HG02970 (cell line): ENCODE results near the gene APPBP2.
"Not testable (repeated sequence)": the region's sequence is repeated elsewhere in the genome, so short reads cannot be mapped to it uniquely, and the experiment has no call there.

Experiments
- ATAC-seq: cut with Tn5 transposase; IDR thresholded peaks from one replicate; pipeline ENCODE4 v1.9.1; 2021; ENCODE audit warnings: mild to moderate bottlenecking, moderate library complexity, moderate number of reproducible peaks; ENCODE audit not compliant: unreplicated experiment, low FRiP score

The APPBP2 gene

DNA sequence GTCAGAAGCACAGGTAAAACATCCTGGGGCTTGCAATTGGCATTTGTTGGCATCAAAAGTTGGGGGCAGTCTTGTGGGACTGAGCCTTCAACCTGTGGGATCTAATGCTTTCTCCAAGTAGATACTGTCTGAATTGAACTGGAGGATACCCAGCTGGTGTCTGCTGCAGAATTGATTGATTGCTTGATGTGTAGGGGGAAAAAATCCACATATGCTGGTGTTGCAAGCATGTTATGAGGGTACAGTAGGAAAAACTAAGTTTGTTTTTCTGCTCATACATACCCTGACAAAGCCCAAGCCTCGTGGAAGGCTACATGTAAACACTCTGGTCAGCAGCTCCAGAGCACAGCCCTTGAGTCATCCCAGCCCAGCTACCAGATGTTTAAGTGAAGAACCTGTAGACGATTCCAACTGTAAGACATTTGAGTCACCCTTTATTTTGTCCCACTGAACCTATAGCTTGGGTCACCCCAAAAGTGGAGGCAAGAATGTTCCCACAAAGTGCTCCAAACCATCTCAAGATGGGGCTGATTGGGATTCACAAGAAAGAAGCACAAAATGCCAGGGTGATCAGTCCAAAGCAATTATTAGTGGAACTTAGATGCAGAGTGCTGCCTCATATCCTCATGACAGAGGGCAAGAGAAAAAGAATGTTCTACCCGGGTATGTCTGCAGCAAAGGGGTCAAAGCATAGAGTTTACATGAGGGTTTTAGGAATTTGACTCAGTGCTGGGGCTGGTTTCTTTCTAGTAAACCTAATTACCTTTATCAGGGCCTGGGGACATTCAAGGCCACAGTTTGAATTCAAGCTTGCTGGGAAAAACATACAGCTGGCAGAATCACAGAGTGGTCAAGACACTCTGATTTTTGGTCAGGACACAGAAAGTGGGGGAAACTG, 9.6 kb upstream of the APPBP2 start:
- ATAC-seq: no peak

DNA sequence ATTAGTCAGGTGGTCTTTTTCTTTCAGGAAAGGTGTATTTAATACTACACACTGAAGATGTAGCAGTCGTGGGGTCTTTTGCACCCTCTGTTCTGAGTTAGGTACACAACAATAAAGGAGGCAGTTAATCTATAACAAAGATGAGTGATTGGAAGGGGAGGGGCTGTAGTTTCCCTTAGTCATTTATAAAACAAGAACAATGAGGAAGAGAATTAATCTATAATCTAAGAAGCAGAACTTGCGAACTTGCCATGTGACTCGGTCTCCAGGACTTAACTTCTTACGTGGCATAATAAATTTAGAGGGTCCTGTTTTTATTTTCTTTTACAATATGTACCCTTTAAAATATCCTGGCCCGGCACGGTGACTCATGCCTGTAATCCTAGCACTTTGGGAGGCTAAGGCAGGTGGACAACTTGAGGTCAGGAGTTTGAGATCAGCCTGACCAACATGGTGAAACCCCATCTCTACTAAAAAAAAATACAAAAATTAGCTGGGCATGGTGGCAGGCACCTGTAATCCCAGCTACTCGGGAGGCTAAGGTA, 8.6 kb upstream of the APPBP2 start:
- no peak for ATAC-seq

DNA sequence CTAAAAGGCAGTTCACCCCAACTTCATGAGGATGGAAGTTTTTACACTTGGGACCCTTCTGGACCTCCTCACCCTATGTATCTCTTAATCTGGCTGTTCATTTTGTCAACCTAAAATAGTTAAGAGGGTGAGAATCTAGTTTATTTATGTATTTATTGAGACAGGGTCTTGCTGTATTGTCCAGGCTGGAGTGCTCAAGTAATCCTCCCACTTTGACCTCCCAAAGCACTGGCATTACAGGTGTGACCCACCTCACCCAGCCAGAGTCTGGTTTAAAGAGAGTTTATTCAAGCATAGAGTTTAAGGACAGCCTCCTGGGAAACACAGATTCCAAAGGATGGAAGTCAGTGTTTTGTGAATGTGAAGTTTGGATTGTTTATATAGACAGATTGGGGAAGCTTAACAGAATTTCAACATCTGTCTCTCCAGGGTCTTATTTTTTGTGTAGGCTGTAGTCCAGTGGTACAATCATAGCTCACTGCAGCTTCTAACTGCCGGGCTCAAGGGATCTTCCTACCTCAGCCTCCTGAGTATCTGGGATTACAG, 8.0 kb upstream of the APPBP2 start:
- ATAC-seq: no peak

DNA sequence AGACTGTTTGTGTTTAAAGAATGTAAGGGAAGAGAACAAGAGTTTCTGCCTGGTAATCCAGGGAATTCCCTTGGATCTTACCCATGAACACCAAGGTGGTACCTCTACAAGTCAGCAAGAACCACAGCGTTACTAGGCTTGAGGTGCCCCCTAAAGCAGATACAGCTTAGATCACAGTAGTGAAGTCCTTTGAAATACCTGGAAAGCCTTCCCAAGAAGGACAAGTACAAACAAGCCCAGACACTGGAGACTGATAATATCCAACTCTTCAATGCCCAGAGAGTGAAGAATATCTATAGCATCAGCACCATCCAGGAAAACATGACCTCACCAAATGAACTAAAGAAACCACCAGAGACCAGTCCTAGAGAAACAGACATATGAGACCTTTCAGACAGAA, 3.8 kb upstream of the APPBP2 start:
- ATAC-seq: no peak

DNA sequence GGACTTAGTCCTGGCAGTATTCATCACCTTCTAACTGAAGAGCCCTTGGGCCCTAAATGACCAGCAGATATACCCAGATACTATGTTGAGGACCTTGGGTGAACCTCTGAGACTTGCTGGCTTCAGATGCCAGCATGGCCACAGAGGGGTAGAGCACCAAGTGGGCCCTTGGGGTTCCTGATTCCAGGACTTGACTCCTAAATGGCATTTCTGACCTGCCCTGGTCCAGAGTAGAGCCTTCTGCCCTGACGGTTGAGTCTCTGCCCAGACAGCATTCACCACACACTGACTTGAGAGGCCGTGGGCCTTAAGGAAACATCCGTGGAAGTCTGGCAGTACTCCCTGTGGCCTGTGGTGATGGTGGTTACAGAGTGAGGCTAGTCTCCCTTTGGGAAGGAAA, 2.8 kb upstream of the APPBP2 start:
- no peak for ATAC-seq

DNA sequence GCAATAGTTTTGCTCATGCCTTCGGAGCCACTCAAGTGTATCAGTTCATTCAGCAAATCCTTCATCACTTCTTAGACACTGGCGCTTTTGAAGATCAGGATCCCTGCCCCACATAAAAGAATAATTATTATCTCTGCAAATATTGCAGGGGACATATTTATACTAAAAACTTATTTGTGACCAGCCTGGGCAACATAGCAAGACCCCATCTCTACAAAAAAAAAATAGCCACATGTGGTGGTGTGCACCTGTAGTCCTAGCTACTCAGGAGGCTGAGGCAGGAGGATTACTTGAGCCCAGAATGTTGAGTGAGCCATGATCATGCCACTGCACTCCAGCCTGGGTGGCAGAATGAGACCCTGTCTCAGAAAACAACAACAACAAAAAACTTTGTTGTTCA, 1.7 kb upstream of the APPBP2 start:
- ATAC-seq: no peak

DNA sequence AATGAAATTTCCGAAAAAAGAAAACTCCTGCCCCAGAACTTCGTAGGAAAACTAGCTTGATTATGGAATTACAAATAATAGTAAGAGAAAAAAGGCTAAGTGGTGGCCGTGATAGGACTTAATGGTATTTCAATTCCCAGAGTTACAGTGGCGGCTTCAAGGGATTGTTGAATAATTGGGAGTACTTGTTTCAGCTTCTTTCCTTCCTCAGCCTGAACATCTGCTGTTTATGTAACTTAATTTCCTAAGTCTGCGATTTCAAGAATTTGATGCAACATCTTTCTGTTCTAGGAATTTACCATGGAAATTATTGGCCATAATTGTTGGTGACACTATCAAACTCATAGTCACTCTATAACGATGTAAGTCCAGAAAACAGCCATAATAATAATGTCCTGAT, 684 bp upstream of the APPBP2 start:
- no peak for ATAC-seq

DNA sequence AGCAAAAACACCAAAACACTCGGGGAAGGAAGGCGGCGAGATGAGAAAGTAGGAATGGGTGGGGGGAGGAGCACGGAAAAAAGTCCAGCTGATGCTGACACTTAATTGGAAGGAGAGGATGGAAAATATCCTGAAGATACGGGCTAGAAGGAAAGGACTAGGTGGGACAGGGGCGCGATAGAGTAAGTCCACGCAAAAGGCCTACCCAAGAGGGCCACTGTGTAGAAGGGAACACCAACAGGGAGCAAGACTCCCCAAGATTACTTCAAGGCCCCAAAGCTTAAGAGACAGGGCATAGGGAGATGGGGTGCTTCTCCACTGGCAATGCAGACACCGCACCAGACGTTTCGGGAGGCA, 736 bp downstream of the APPBP2 start:
- ATAC-seq: no peak

DNA sequence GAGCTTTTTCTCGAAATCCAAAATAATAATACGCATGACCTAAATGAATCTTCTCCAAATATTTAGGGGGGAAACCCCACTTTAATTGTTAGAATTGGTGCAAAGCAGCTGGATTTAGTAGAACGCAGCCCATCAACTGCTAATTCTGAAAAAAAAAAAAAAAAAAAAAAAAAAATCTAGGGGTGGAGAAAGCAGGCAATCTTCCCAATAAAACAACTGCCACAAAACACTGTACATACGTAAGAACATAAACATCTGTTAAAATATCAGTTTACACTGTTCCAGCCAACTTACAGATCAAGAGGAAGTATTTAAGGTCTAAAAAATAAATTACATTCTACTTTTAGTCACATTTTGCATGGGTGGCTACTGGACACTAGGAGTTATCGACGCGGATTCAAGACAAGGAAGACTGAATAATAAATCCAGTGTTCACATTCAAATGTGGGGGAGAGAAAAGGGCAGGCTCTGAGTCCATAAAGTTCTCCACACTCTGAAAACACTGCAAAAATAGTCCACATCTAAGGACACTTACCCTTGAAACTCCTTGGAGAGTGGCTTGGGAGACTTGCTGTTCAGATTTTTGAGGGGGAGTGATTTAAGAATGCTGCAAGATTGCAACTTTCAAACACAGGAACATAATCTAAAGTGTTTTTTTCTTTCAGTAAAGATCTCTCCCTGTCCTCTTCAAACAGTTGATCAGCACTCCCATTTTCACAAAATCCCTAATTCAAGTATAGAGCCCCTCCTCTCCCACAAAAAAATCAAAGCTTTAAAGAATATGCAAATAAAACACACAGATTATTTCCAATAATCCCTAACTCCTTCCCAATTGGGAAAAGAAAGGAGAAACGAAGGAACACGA, 1.3 kb downstream of the APPBP2 start:
- ATAC-seq: no peak

DNA sequence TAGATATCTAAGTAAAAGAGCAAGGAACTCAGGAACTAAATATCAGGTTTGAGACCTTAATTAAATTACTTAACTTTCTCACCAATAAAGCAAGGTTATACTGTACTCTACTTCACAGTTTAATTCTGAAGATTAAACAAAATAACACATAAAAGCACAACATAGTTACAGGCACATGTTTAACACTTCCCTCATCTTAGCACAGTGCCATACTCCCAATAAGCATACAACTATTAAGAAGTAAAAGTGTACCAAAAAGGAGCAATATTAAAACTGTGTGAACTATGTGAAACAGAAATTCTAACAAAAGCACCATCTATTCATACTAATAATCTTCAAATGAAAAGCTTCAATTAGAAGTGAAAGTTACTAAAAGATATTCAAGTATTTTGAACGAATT, 2.2 kb downstream of the APPBP2 start:
- ATAC-seq: no peak

DNA sequence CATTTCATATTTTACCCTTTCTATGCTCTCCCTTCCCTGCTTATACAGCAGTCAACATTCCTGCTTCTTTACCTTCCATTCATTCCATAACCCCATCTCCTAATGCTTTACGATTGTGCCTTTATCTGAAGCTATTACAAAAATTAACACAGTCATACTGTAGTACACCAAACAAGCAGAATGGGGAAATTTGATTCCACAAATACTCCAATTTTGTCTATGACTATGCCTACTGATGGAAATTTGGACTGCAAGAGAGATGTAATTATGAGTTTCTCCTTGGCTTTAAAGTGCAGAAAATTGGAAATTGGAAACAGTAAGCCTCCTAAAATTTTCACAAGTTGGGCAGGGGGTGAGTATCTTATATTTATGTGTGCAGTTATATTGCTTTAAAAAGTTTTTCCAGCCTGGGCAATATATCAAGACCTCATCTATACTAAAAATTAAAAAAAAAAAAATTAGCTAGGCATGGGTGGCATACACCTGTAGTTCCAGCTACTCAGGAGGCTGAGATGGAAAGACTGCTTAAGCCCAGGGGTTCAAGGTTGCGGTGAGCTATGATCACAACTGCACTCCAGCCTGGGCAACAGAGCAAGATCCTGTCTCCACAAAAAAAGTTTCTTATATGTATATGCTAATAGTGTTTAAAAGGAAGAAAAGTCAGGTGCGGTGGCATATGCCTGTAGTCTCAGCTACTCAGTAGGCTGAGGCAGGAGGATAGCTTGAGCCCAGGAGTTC, 3.0 kb downstream of the APPBP2 start:
- ATAC-seq: no peak

DNA sequence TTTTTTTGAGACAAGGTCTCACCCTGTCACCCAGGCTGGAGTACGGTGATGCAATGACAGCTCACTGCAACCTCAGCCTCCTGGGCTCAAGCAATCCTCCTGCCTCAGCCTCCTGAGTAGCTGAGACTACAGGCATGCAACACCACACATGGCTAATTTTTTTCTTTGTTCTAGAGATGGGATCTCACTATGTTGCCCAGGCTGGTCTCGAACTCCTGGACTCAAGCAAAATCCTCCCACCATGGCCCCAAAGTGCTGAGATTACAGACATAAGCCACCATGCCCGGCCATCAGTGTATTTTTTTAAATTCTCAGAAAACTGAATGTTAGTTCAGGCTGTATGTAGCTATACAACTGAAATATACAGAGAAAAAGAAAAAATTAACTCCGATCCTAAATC, 6.2 kb downstream of the APPBP2 start:
- no peak for ATAC-seq

DNA sequence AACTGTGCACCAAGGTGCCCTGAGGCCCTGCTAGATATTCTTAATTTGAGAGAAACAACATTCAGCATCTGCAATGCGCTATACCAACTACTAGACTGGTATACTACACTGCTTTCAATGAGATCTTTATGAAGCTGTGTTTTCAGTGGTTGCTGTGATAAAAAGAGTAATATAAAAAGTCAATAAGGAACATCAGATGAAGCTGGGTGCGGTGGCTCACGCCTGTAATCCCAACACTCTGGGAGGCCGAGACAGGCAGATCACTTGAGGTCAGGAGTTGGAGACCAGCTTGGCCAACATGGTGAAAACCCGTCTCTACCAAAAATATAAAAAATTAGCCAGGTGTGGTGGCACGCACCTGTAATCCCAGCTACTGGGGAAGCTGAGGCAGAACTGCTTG, 10.4 kb downstream of the APPBP2 start:
- ATAC-seq: not testable (repeated sequence)

DNA sequence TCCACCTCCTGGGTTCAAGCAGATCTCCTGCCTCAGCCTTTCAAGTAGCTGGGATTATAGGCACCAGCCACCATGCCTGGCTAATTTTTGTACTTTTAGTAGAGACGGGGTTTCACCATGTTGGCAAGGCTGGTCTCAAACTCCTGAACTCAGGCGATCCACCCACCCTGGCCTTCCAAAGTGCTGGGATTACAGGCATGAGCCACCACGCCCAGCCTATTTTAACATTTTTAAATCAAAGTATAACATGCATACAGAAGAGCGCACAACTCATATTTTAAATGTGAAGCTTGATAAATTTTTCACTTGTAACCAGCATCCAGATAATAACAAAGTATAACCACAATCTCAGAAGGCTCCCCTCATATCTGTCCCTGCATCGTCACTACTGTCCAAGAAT, 10.8 kb downstream of the APPBP2 start:
- ATAC-seq: not testable (repeated sequence)

DNA sequence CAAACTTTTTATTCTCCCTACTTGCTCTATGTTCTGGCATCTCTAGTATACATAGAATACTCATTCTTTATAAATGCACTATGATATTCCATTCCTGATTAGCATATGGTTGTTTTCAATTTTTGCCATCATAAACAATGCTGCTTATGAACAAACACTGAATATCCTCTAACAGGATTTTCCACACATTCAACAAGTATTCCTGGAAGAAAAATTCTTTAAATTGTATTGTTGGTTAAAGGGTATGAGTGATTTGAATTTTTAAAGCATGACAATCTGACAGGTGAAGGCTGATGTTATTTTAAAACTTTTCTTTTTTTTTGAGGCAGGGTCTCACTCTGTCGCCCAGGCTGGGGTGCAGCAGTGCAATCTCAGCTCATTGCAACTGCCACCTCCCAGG, 11.5 kb downstream of the APPBP2 start:
- ATAC-seq: no peak

DNA sequence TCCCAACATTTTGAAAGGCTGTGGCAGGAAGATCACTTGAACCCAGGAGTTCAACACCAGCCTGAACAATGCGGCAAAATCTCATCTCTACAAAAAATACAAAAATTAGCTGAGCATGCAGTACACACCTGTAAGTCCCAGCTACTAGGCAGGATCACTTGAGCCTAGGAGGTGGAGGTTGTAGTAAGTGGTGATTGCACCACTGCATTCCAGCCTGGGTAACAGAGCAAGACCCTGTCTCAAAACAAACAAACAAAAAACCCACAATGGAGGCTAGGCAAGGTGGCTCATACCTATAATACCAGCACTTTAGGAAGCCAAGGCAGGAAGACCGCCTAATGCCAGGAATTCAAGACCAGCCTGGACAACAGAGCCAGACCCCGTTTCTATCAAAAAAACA, 12.0 kb downstream of the APPBP2 start:
- ATAC-seq: no peak

DNA sequence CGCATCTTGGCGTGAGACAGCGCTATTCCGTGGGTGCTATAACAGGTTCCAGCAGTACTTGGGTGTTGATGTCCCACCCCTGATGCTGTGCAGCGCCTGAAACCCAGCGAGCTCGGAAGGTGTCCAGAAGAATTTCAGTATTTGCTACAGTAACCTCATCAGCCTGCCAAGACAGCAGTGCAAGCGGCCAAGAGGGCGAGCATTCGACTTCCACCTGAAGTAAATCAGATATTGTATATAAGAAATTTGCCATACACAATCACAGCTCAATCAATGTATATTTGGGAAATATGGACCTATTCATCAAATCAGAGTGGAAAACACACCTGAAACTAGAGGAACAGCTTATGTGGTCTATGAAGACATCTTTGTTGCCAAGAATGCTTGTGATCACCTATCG, 13.0 kb downstream of the APPBP2 start:
- ATAC-seq: no peak

DNA sequence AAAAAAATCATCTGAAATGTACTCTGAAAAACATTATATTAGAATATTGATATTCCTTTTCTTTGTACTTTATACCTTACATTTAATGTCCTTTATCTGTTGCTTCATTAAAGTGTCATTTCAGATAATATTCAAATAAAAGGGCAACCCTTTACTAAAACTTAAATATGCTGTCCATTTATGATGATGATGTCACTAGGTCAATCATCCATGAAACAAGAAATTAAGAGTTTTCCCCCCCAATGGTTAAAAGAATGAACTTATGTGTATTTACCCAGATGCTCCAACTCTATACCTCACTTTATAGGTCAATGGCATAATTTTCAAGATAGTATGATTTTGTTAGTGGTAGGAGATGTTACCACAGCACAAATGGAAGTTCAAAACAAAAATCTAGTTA, 15.3 kb downstream of the APPBP2 start:
- no peak for ATAC-seq

DNA sequence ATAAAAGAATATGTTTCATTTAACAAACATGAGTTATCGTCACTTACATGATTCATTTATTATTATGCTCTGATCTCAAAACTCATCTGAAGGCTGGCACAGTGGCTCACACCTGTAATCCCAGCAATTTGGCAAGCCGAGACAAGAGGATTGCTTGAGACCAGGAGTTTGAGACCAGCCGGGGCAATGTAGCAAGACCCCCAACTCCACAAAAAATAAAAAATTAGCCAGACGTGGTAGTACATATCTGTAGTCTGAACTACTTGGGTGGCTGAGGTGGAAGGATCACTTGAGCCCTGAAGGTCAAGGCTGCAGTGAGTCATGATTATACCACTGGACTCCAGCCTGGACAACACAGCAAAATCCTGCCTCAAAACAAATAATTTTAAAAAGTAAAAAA, 16.0 kb downstream of the APPBP2 start:
- ATAC-seq: no peak

DNA sequence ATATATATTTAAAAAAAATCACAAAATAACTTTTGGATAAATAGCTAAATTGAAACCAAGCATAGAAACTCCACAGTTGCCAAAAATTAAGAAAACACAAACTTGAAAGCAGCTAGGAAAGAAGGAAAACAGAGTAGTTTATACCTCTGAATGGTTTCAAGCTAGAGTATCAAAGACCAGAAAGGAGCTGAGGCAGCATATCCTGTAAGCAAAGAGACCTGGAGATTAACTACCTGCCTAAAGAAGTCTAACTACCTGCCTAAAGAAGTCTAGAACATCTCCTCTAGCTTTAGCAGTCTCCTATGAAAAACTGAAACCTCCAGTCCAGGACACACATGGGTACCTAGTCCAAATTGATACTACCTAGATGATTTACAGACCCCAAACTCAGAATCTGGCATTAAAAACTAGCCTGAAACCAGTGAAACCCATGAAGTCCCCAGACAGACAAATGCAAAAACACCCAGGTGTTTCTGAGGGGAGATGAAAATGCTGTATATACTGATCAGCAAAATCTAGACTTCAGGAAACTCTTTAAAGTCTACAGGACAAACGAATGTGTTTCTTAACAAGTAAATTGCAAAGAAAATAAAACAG, 17.6 kb downstream of the APPBP2 start:
- no peak for ATAC-seq
